BJ (cell line): Measurements from ENCODE around the gene LYSMD4. TPM values are rescaled to one million over a fixed set of nuclear protein-coding genes. Genes with fewer than 3 reads are reported as not detected.
"Not testable (repeated sequence)": the region's sequence is repeated elsewhere in the genome, so short reads cannot be mapped to it uniquely, and the experiment has no call there.

Experiments used
- CTCF ChIA-PET: fragments of 350-600 bp; formaldehyde crosslinking; extraction: SDS; loops from one replicate; lab custom pipeline; 2021; ENCODE audit warnings: antibody characterized with exemption, inconsistent platforms; lab: Yijun Ruan, JAX
- POLR2A ChIA-PET: fragments of 300-600 bp; sonication (Branson Sonifier 250); formaldehyde crosslinking; extraction: SDS; loops from one replicate; lab custom pipeline; 2021; ENCODE audit warnings: antibody characterized with exemption; lab: Charles Lee
- DNase-seq: peaks from one replicate; pipeline ENCODE4 v3.0.0-alpha.2; 2011; ENCODE audit warnings: low read depth
- H3K27me3 ChIP-seq: 2 replicates; pipeline ENCODE4 v1.6.0; 2011; ENCODE audit warnings: low read length; ENCODE audit not compliant: control insufficient read depth, insufficient read depth
- H3K36me3 ChIP-seq: 2 replicates; pipeline ENCODE4 v1.5.1; 2011; ENCODE audit warnings: low read length; ENCODE audit not compliant: control insufficient read depth, insufficient read depth
- H3K4me3 ChIP-seq: 2 replicates; pipeline ENCODE4 v1.5.1; 2011; ENCODE audit warnings: low read depth, mild to moderate bottlenecking, control low read depth, low read length
- polyA plus RNA-seq: library from polyadenylated mRNA; depleted of rRNA; stranded (reverse); fragments of >200 nt; gene quantifications from 2 replicates; pipeline ENCODE4 v1.2.3, GENCODE V29; 2011
- TF ChIP-seq, protein P1 (sequence below): IDR thresholded peaks from 2 replicates; pipeline ENCODE4 v1.5.1; 2011; ENCODE audit warnings: low read depth, mild to moderate bottlenecking, control low read depth, inconsistent platforms, low read length, moderate library complexity; ENCODE audit not compliant: insufficient read depth

Gene LYSMD4
- polyA plus RNA-seq, 1 experiment, result 2.7 TPM

DNA sequence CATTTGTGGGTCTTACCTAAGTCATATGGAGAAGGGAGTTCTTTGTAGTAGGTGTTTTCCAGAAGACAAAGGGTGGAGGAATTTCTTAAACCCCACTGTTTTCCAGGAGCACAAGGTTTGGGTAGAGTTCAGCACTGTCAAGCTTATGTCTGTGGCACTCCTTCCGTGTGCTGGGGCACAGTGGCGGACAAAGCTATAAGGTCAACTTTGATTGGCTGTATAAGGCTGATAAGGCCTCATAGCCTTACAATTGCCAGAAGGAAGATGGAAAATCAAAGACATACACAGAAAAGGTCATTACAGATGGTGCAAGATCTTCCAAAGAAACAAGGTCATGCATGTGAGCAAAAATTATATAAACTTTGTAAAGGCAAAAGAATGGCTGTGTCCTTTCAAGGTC is 3.5 kb upstream of the LYSMD4 start:
- POLR2A ChIA-PET, result no interaction called here
- no peak for DNase-seq
- TF ChIP-seq, protein P1, sequence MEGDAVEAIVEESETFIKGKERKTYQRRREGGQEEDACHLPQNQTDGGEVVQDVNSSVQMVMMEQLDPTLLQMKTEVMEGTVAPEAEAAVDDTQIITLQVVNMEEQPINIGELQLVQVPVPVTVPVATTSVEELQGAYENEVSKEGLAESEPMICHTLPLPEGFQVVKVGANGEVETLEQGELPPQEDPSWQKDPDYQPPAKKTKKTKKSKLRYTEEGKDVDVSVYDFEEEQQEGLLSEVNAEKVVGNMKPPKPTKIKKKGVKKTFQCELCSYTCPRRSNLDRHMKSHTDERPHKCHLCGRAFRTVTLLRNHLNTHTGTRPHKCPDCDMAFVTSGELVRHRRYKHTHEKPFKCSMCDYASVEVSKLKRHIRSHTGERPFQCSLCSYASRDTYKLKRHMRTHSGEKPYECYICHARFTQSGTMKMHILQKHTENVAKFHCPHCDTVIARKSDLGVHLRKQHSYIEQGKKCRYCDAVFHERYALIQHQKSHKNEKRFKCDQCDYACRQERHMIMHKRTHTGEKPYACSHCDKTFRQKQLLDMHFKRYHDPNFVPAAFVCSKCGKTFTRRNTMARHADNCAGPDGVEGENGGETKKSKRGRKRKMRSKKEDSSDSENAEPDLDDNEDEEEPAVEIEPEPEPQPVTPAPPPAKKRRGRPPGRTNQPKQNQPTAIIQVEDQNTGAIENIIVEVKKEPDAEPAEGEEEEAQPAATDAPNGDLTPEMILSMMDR, result no peak
- CTCF ChIA-PET, result interaction anchor here (0.5 to 3.0 kb wide), 5 partner anchors 16 to 524 kb away, joined by 3 to 9 read pairs (median 3); no protein-coding TSS in a partner anchor
- Histone ChIP-seq H3K36me3 (no peaks in the 10 kb centered on the region), H3K27me3 (peaks cover 2% of the 10 kb centered on the region; the same call in 1 of the 2 replicates), H3K4me3 (no peak overlapping the region)

DNA sequence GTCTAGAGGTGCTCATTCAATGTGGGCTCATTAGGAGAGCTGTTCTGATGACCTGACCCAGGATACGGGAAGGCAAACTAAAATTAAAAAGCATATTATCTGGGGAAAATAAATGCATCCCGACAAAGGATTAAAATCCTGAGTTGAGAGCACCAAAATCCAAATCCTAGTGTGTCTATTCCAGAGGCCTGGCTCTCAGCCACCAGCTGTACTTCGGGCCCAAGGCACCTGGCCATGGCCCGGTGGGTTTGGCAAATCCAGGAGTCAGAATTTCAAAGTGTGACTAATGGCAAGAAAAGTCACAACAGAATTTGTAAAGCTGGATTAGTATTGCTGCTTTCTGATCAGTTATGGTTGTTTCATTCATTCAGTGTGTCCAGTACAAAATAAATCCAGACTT is 2.6 kb upstream of the LYSMD4 start:
- Histone ChIP-seq H3K27me3 (peaks cover 2% of the 10 kb centered on the region; the same call in 1 of the 2 replicates), H3K36me3 (no peaks in the 10 kb centered on the region), H3K4me3 (no peak overlapping the region)
- CTCF ChIA-PET, result interaction anchor here (0.9 to 3.0 kb wide), 3 partner anchors 16 to 449 kb away, joined by 3 to 9 read pairs (median 4); no protein-coding TSS in a partner anchor
- TF ChIP-seq, protein P1, result no peak
- no peak for DNase-seq
- POLR2A ChIA-PET, result no interaction called here

DNA sequence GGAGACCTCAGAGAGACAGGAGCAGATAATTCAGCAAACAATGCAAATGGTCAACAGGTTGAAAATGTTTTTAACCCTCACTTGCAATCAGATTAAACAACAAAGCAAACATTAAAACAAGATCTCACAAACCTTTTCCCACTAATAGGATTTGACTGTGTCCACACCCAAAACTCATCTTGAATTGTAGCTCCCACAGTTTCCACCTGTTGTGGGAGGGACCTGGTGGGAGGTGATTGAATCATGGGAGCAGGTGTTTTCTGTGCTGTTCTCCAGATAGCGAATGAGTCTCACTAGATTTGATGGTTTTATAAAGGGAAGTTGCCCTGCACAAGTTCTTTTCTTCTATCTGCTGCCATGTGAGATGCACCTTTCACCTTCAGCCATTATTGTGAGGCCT is 1.3 kb upstream of the LYSMD4 start:
- Histone ChIP-seq H3K36me3 (no peaks in the 10 kb centered on the region), H3K27me3 (peaks cover 2% of the 10 kb centered on the region; the same call in 1 of the 2 replicates), H3K4me3 (no peak overlapping the region)
- TF ChIP-seq, protein P1, result no peak
- no peak for DNase-seq
- CTCF ChIA-PET, result interaction anchor here (0.8 to 1.4 kb wide), 2 partner anchors 16 to 462 kb away, joined by 3 to 4 read pairs; no protein-coding TSS in a partner anchor
- POLR2A ChIA-PET, result no interaction called here

DNA sequence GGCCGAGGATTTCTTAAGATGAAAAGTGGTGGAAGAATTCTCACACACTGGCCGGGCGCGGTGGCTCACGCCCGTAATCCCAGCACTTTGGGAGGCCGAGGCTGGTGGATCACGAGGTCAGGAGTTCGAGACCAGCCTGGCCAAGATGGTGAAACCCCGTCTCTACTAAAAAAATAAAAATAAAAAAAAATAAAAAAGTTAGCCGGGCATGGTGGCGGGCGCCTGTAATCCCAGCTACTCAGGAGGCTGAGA is 729 bp upstream of the LYSMD4 start:
- POLR2A ChIA-PET, DNase-seq, H3K36me3 ChIP-seq, H3K27me3 ChIP-seq, H3K4me3 ChIP-seq: not testable (repeated sequence)
- CTCF ChIA-PET, result interaction anchor here (0.6 to 1.4 kb wide), 3 partner anchors 30 to 1315 kb away, joined by 3 to 4 read pairs (median 3); no protein-coding TSS in a partner anchor

DNA sequence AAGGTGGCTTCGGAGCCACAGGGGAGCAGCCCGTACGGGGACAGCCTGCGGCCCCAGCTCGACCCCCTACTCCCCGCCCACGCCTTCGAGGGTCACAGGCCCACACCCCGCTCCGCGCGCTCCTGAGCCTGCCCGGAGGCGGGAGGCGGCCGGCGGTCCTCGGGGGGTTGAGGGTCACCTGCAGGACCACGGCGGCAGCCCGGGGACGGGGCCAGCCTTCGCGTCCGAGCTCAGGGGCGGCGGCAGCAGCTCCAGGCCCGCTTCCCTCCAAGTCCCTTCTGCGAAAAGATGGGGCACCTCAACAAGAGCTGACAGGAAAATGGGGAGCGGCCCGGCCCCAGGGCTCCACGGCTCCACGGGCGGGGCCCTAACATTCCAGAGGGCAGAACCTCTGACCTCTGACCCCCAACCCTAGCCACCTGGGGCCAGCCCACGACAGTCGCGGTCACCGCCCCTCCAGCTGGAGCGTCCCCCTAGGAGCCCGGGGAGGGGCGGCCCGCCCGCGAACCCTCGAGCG is 428 bp downstream of the LYSMD4 start:
- POLR2A ChIA-PET, result interaction anchor here (0.6 to 1.0 kb wide), 9 partner anchors 16 to 1217 kb away, joined by 3 to 10 read pairs (median 6); no protein-coding TSS in a partner anchor
- H3K4me3 ChIP-seq, result peak overlapping the region; percentile 85
- CTCF ChIA-PET, result interaction anchor here (0.6 to 4.5 kb wide), 8 partner anchors 15 to 464 kb away, joined by 3 to 19 read pairs (median 6); no protein-coding TSS in a partner anchor

More for the DNA sequence above, 428 bp downstream of the LYSMD4 start:
- H3K36me3 ChIP-seq, result no peaks in the 10 kb centered on the region
- TF ChIP-seq, protein P1, result no peak
- no peaks in the 10 kb centered on the region for H3K27me3 ChIP-seq
- DNase-seq, result no peak
